ENCODE measurements around the gene GRIN3A.

Gene GRIN3A

DNA sequence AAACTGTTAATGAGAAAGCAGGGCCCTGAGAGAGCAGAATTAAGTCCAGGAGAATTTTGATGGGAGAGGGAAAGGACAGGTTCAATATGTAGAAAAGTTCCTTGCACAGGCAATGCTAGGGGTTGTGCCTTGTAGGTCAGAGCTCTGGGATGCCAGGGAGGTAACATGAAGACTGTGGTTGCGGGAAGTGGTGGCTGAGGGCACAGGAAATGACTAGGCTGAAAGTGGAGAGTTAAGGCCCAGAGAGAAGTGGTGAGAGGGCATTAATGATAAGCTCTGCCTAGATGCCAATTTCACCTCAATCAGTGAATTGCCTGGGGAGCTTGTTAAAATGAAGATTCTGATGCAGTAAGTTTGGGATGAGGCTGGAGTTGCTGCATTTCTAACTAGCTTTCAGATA is 112.2 kb downstream of the GRIN3A start:
- Histone ChIP-seq H3K9me3 (ENCODE audit: low read length) (no peaks in the 10 kb centered on the region), H3F3A (ENCODE audit: insufficient read depth, low read length) (no peaks in the 10 kb centered on the region), H3K79me2 (ENCODE audit: insufficient read depth, low read length) (no peaks in the 10 kb centered on the region), H3K27ac (ENCODE audit: low read depth, low read length, poor library complexity, severe bottlenecking) (no peak overlapping the region), H3K9ac (ENCODE audit: low read length) (no peak overlapping the region), H3K4me1 (ENCODE audit: insufficient read depth, low read length, severe bottlenecking) (no peaks in the 10 kb centered on the region), H3K4me2 (ENCODE audit: low read length) (no peak overlapping the region), H2AFZ (ENCODE audit: low read length) (no peak overlapping the region), H4K20me1 (ENCODE audit: insufficient read depth, low read length) (no peaks in the 10 kb centered on the region), H3K36me3 (ENCODE audit: insufficient read depth, low read length) (no peaks in the 10 kb centered on the region), H3K4me3 (ENCODE audit: low read depth, low read length, poor library complexity, severe bottlenecking) (no peak overlapping the region), H3K27me3 (ENCODE audit: insufficient read depth, low read length) (no peaks in the 10 kb centered on the region), H3K9me2 (ENCODE audit: low read depth, low read length) (no peaks in the 10 kb centered on the region)
- TF ChIP-seq, protein P1, sequence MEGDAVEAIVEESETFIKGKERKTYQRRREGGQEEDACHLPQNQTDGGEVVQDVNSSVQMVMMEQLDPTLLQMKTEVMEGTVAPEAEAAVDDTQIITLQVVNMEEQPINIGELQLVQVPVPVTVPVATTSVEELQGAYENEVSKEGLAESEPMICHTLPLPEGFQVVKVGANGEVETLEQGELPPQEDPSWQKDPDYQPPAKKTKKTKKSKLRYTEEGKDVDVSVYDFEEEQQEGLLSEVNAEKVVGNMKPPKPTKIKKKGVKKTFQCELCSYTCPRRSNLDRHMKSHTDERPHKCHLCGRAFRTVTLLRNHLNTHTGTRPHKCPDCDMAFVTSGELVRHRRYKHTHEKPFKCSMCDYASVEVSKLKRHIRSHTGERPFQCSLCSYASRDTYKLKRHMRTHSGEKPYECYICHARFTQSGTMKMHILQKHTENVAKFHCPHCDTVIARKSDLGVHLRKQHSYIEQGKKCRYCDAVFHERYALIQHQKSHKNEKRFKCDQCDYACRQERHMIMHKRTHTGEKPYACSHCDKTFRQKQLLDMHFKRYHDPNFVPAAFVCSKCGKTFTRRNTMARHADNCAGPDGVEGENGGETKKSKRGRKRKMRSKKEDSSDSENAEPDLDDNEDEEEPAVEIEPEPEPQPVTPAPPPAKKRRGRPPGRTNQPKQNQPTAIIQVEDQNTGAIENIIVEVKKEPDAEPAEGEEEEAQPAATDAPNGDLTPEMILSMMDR (IDR thresholded peaks at IDR 0.05; ENCODE audit: low read length): no peak
- no peak for TF ChIP-seq EZH2 (IDR thresholded peaks at IDR 0.05; ENCODE audit: borderline replicate concordance, low read length)

DNA sequence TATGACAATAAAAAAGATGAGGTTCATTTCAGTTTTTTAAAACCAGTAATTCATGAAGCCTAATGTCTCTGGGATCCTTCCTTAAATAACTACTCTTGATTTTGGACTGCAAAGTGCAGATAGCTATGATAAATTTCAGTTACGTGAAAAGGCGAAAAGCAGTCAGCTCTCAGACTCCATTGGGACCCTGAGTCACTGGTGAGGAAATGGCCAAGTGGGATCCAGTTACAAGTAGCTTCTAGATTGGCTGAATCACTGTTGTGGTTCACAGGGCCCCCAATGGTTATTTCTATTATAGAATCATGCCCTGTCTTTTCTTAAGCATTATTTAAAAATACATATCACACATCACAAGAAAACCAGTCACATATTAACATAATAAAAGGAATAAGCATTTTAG is 112.6 kb downstream of the GRIN3A start:
- no peaks in the 10 kb centered on the region for H3K9me3 ChIP-seq (ENCODE audit: low read length)
- H3K27ac ChIP-seq (ENCODE audit: low read depth, low read length, poor library complexity, severe bottlenecking): no peak overlapping the region
- no peak overlapping the region for H2AFZ ChIP-seq (ENCODE audit: low read length)
- H3K9me2 ChIP-seq (ENCODE audit: low read depth, low read length): no peaks in the 10 kb centered on the region
- H3K9ac ChIP-seq (ENCODE audit: low read length): no peak overlapping the region
- H3K4me2 ChIP-seq (ENCODE audit: low read length): no peak overlapping the region
- TF ChIP-seq, protein P1 (IDR thresholded peaks at IDR 0.05; ENCODE audit: low read length): no peak
- no peak for TF ChIP-seq EZH2 (IDR thresholded peaks at IDR 0.05; ENCODE audit: borderline replicate concordance, low read length)
- no peak overlapping the region for H3K4me3 ChIP-seq (ENCODE audit: low read depth, low read length, poor library complexity, severe bottlenecking)
- no peaks in the 10 kb centered on the region for H4K20me1 ChIP-seq (ENCODE audit: insufficient read depth, low read length)
- no peaks in the 10 kb centered on the region for H3K79me2 ChIP-seq (ENCODE audit: insufficient read depth, low read length)
- H3K36me3 ChIP-seq (ENCODE audit: insufficient read depth, low read length): no peaks in the 10 kb centered on the region
- no peaks in the 10 kb centered on the region for H3K4me1 ChIP-seq (ENCODE audit: insufficient read depth, low read length, severe bottlenecking)
- H3F3A ChIP-seq (ENCODE audit: insufficient read depth, low read length): no peaks in the 10 kb centered on the region
- no peaks in the 10 kb centered on the region for H3K27me3 ChIP-seq (ENCODE audit: insufficient read depth, low read length)

DNA sequence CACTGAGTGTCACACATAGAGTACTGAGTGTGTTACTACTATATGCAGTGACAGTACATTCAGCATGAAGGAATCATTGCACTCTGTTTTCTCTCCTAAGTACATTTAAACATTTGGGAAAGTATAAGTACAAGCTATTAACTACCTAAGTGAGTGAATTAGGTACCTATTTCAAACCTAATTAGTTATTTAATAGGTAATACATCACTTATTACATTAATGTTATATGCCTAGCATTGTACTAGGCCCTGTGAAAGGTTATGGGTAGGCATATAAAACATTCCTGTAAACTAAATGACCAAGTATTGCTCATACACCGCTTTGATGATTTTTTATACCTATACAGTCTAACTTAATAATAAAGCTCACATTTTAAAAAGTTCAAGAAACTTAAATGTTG is 118.0 kb downstream of the GRIN3A start:
- Histone ChIP-seq H3K9me3 (ENCODE audit: low read length) (no peaks in the 10 kb centered on the region), H3K4me1 (ENCODE audit: insufficient read depth, low read length, severe bottlenecking) (no peaks in the 10 kb centered on the region), H3F3A (ENCODE audit: insufficient read depth, low read length) (no peaks in the 10 kb centered on the region), H2AFZ (ENCODE audit: low read length) (no peak overlapping the region), H3K79me2 (ENCODE audit: insufficient read depth, low read length) (no peaks in the 10 kb centered on the region), H3K36me3 (ENCODE audit: insufficient read depth, low read length) (no peaks in the 10 kb centered on the region), H3K9ac (ENCODE audit: low read length) (no peak overlapping the region), H3K9me2 (ENCODE audit: low read depth, low read length) (no peaks in the 10 kb centered on the region), H3K4me3 (ENCODE audit: low read depth, low read length, poor library complexity, severe bottlenecking) (no peak overlapping the region), H3K27me3 (ENCODE audit: insufficient read depth, low read length) (no peaks in the 10 kb centered on the region), H4K20me1 (ENCODE audit: insufficient read depth, low read length) (no peaks in the 10 kb centered on the region), H3K27ac (ENCODE audit: low read depth, low read length, poor library complexity, severe bottlenecking) (no peak overlapping the region), H3K4me2 (ENCODE audit: low read length) (no peak overlapping the region)
- no peak for TF ChIP-seq EZH2 (IDR thresholded peaks at IDR 0.05; ENCODE audit: borderline replicate concordance, low read length)
- TF ChIP-seq, protein P1 (IDR thresholded peaks at IDR 0.05; ENCODE audit: low read length): no peak
